SU-DHL-6 (cell line): ENCODE data around the gene CLCA2.

Source experiments
- H2AFZ ChIP-seq: fragments of 200-600 bp; sonication (generic); 2 replicates; pipeline ENCODE4 v1.6.1; 2014; ENCODE audit warnings: low read depth, mild to moderate bottlenecking, moderate library complexity, mixed read lengths, antibody characterized with exemption, low read length; ENCODE audit not compliant: severe bottlenecking
- H3F3A ChIP-seq: fragments of 200-600 bp; shearing (Covaris generic); 2 replicates; pipeline ENCODE4 v1.6.0; 2016; ENCODE audit warnings: antibody characterized with exemption, mild to moderate bottlenecking; ENCODE audit not compliant: insufficient read depth
- H3K27ac ChIP-seq: fragments of 200-600 bp; sonication (generic); 2 replicates; pipeline ENCODE4 v1.5.1; 2016; ENCODE audit warnings: low read depth, mild to moderate bottlenecking, low read length, moderate library complexity, mixed read lengths
- H3K27me3 ChIP-seq: fragments of 200-600 bp; sonication (generic), shearing (Covaris generic); 2 replicates; pipeline ENCODE4 v1.6.0; 2014; ENCODE audit warnings: mild to moderate bottlenecking, low read length
- H3K36me3 ChIP-seq: fragments of 200-600 bp; sonication (generic); 2 replicates; pipeline ENCODE4 v1.6.1; 2014; ENCODE audit warnings: mild to moderate bottlenecking, low read length, mixed read lengths
- H3K4me2 ChIP-seq: fragments of 300-600, 200-600 bp; shearing (Covaris generic), sonication (generic); 2 replicates; pipeline ENCODE4 v1.6.0; 2014; ENCODE audit warnings: low read length, low read depth, mild to moderate bottlenecking; ENCODE audit not compliant: poor library complexity, severe bottlenecking
- H3K4me3 ChIP-seq: fragments of 200-600 bp; sonication (generic); 2 replicates; pipeline ENCODE4 v1.5.1; 2014; ENCODE audit warnings: antibody characterized with exemption, low read length, mild to moderate bottlenecking, mixed read lengths; ENCODE audit not compliant: insufficient read depth, poor library complexity, severe bottlenecking
- H3K79me2 ChIP-seq: fragments of 200-600 bp; sonication (generic); 2 replicates; pipeline ENCODE4 v1.6.1; 2014; ENCODE audit warnings: mild to moderate bottlenecking, low read length, moderate library complexity; ENCODE audit not compliant: insufficient read depth
- H3K9ac ChIP-seq: fragments of 200-600 bp; sonication (generic); 2 replicates; pipeline ENCODE4 v1.7.0; 2014; ENCODE audit warnings: mild to moderate bottlenecking, low read length
- H3K9me2 ChIP-seq: fragments of 200-600 bp; sonication (generic); replicated peaks from 2 replicates; pipeline ENCODE4 v1.6.1; 2014; ENCODE audit warnings: low read length; ENCODE audit not compliant: insufficient read depth
- H3K9me3 ChIP-seq: fragments of 200-600 bp; sonication (generic); 2 replicates; pipeline ENCODE4 v1.6.1; 2014; ENCODE audit warnings: low read length, mixed read lengths; ENCODE audit not compliant: insufficient read depth
- H4K20me1 ChIP-seq: fragments of 200-600 bp; sonication (generic); 2 replicates; pipeline ENCODE4 v1.6.1; 2014; ENCODE audit warnings: low read depth, mild to moderate bottlenecking, antibody characterized with exemption, low read length, moderate library complexity, mixed read lengths
- CTCF ChIP-seq: fragments of 200-600 bp; sonication (generic); IDR thresholded peaks from one replicate; pipeline ENCODE4 v1.5.1; 2017; ENCODE audit warnings: antibody characterized with exemption, mild to moderate bottlenecking, low read length, moderate library complexity; ENCODE audit not compliant: insufficient read depth, poor library complexity, severe bottlenecking
- EZH2phosphoT487 ChIP-seq: fragments of 200-600 bp; sonication (generic), shearing (Covaris generic); conservative IDR thresholded peaks from 2 replicates; pipeline ENCODE4 v1.6.1; 2018; ENCODE audit warnings: mild to moderate bottlenecking, antibody characterized with exemption, low read length, moderate library complexity, mixed read lengths

CLCA2 gene

GRCh38 chr1:86382878-86383277, 41.1 kb upstream of the CLCA2 start:
- Histone ChIP-seq H3K9ac (no peak overlapping the region), H4K20me1 (0 out of 2 replicates have a peak, but pooled peaks cover 4% of the 10 kb centered on the region), H3K79me2 (no peaks in the 10 kb centered on the region), H3K36me3 (no peaks in the 10 kb centered on the region; the same call in 1 of the 2 replicates), H3K4me3 (no peak overlapping the region), H3F3A (no peaks in the 10 kb centered on the region; the same call in 1 of the 2 replicates), H3K9me2 (no peaks in the 10 kb centered on the region), H3K27ac (no peak overlapping the region), H3K9me3 (peaks cover 7% of the 10 kb centered on the region; the same call in 1 of the 2 replicates), H2AFZ (no peak overlapping the region), H3K27me3 (no peaks in the 10 kb centered on the region), H3K4me2 (no peak overlapping the region)
- no peak for TF ChIP-seq EZH2phosphoT487
- no peak for TF ChIP-seq CTCF

- no peaks in the 10 kb centered on the region for H3K9me3 ChIP-seq
- H3K27ac ChIP-seq: no peak overlapping the region
- H3K36me3 ChIP-seq: no peaks in the 10 kb centered on the region; the same call in 1 of the 2 replicates
- H3K27me3 ChIP-seq: no peaks in the 10 kb centered on the region
- H3K9ac ChIP-seq: no peak overlapping the region
- H4K20me1 ChIP-seq: 0 out of 2 replicates have a peak, but pooled peaks cover 4% of the 10 kb centered on the region
- no peaks in the 10 kb centered on the region for H3K79me2 ChIP-seq
- no peak overlapping the region for H3K4me3 ChIP-seq
- no peaks in the 10 kb centered on the region for H3K9me2 ChIP-seq
- no peaks in the 10 kb centered on the region; the same call in 1 of the 2 replicates for H3F3A ChIP-seq
- TF ChIP-seq EZH2phosphoT487 (no peak), CTCF (no peak)
- H2AFZ ChIP-seq: no peak overlapping the region
- no peak overlapping the region for H3K4me2 ChIP-seq
Measured at GRCh38 chr1:86387916-86388627, 35.9 kb upstream of the CLCA2 start.

- Histone ChIP-seq H3K36me3 (no peaks in the 10 kb centered on the region; the same call in 1 of the 2 replicates), H3K79me2 (no peaks in the 10 kb centered on the region), H3F3A (no peaks in the 10 kb centered on the region; the same call in 1 of the 2 replicates), H3K4me3 (no peak overlapping the region), H2AFZ (no peak overlapping the region), H3K9ac (no peak overlapping the region), H3K9me3 (no peaks in the 10 kb centered on the region), H3K9me2 (no peaks in the 10 kb centered on the region), H4K20me1 (0 out of 2 replicates have a peak, but pooled peaks cover 4% of the 10 kb centered on the region), H3K27me3 (no peaks in the 10 kb centered on the region), H3K27ac (no peak overlapping the region), H3K4me2 (no peak overlapping the region)
- TF ChIP-seq EZH2phosphoT487 (no peak), CTCF (no peak)
Measured at GRCh38 chr1:86388777-86389176, 35.2 kb upstream of the CLCA2 start.
